Measurements from ENCODE around the gene ALDH2. TPM values are rescaled to one million over a fixed set of nuclear protein-coding genes. Genes with fewer than 3 reads are reported as not detected.

Gene ALDH2
- total and polyA plus RNA-seq, 2 of the 8 experiments (the other 6 are each of a cell fraction or from before 2014, with no cell fraction given): 25.4 to 43.8 TPM

GRCh38 chr12:111785651-111786050, 18.9 kb downstream of the ALDH2 start:
- Histone ChIP-seq H3K27me3 (replicated peaks in 1 of 4; ENCODE audit: control insufficient read depth in 3 of 4, extremely low read depth in 1 of 4, insufficient read depth in 3 of 4, low read length in 3 of 4) (no peaks in the 10 kb centered on the region), H3K23me2 (ENCODE audit: low read depth, low read length) (no peaks in the 10 kb centered on the region), H2BK12ac (ENCODE audit: low read depth, low read length) (no peak overlapping the region), H2BK120ac (replicated peaks; ENCODE audit: low read depth, low read length) (no peak overlapping the region), H3K9me3 (ENCODE audit: insufficient read depth in 2 of 2, low read depth in 1 of 2, low read length in 1 of 2) (no peaks in the 10 kb centered on the region), H2AK5ac (ENCODE audit: low read depth, low read length) (no peak overlapping the region), H3K27ac (ENCODE audit: low read depth, low read length) (no peak overlapping the region), H3K56ac (replicated peaks; ENCODE audit: insufficient read length, low read depth, low read length) (no peak overlapping the region), H4K20me1 (replicated peaks in 1 of 2; ENCODE audit: control insufficient read depth in 1 of 2, insufficient read depth in 2 of 2, low read length in 2 of 2) (peaks cover 0 to 4% of the 10 kb centered on the region in 2 experiments), H2BK15ac (ENCODE audit: low read length) (no peak overlapping the region), H3K4me3 (ENCODE audit: extremely low read depth in 1 of 4, insufficient read depth in 2 of 4, low read depth in 3 of 4, low read length in 4 of 4) (no peak overlapping the region), H4K8ac (ENCODE audit: extremely low read depth, insufficient read depth, low read length) (no peak overlapping the region), H3K79me2 (ENCODE audit: control insufficient read depth in 1 of 2, insufficient read depth in 2 of 2, low read length in 2 of 2) (no peaks in the 10 kb centered on the region), H2BK20ac (ENCODE audit: low read length) (no peak overlapping the region), H3K79me1 (ENCODE audit: low read depth, low read length) (no peaks in the 10 kb centered on the region), H3K4ac (replicated peaks; ENCODE audit: insufficient read length, low read depth, low read length) (no peak overlapping the region), H3K4me2 (ENCODE audit: insufficient read depth in 1 of 2, low read depth in 2 of 2, low read length in 2 of 2) (no peak overlapping the region), H4K5ac (ENCODE audit: insufficient read length, low read depth, low read length) (no peak overlapping the region), H3K36me3 (ENCODE audit: control insufficient read depth in 2 of 4, insufficient read depth in 4 of 4, low read length in 3 of 4) (peaks cover 3 to 26% (median 15%) of the 10 kb centered on the region in 4 experiments), H4K91ac (replicated peaks; ENCODE audit: insufficient read length, low read length) (no peak overlapping the region), H3K23ac (ENCODE audit: insufficient read length) (no peak overlapping the region), H3K9ac (replicated peaks in 1 of 4; ENCODE audit: extremely low read depth in 1 of 4, low read depth in 3 of 4, low read length in 3 of 4) (no peak overlapping the region), H3K4me1 (replicated peaks in 1 of 4; ENCODE audit: control insufficient read depth in 3 of 4, insufficient read depth in 4 of 4, low read length in 3 of 4) (no peaks in the 10 kb centered on the region), H2AFZ (ENCODE audit: low read length) (no peak overlapping the region), H2BK5ac (ENCODE audit: low read depth, low read length) (no peak overlapping the region), H3K14ac (ENCODE audit: insufficient read length) (no peak overlapping the region), H3K18ac (ENCODE audit: extremely low read depth, low read length) (no peak overlapping the region)
- ChIA-PET POLR2A (ENCODE audit: partially characterized antibody) (interaction anchor here (0.6 to 1.4 kb wide), 2 partner anchors 10 to 11 kb away, joined by 4 read pairs; no protein-coding TSS in a partner anchor), CTCF (ENCODE audit: partially characterized antibody) (interaction anchor here (1.1 to 11.1 kb wide), 3 partner anchors 25 to 32 kb away, joined by 3 to 90 read pairs (median 9); no protein-coding TSS in a partner anchor)
- DNase-seq (ENCODE audit: low read depth in 1 of 2, low spot score in 2 of 2) (no peak), FAIRE-seq (no peak)
- 91% methylated on average over 2 of the region's 2 CpGs; no CpG with 5 or more reads in 1 of the 2 experiments for WGBS, 2 experiments (ENCODE audit: extremely low coverage in 1 of 2, insufficient coverage in 1 of 2, insufficient read length in 1 of 2, insufficient replicate concordance in 2 of 2, low coverage in 1 of 2, low lambda C conversion rate in 2 of 2, missing lambda C conversion rate in 1 of 2)
- TF ChIP-seq E2F6 (IDR thresholded peaks at IDR 0.05): no peak
- no peak for TF ChIP-seq BACH1 (IDR thresholded peaks at IDR 0.05; ENCODE audit: low read length)
- no peak for TF ChIP-seq NANOG (IDR thresholded peaks at IDR 0.05; ENCODE audit: insufficient read depth, low read depth, low read length, poor library complexity, severe bottlenecking)
- no peak for TF ChIP-seq CBX5 (IDR thresholded peaks at IDR 0.05; ENCODE audit: low read depth, low read length)
- no peak for TF ChIP-seq SIX5 (IDR thresholded peaks at IDR 0.05; ENCODE audit: low read depth, low read length)
- TF ChIP-seq MAFK (IDR thresholded peaks at IDR 0.05; ENCODE audit: low read depth, low read length): no peak
- no peak for TF ChIP-seq SP4 (IDR thresholded peaks at IDR 0.05; ENCODE audit: low read length)
- TF ChIP-seq ATF3 (IDR thresholded peaks at IDR 0.05; ENCODE audit: insufficient read depth, low read depth, low read length): no peak
- TF ChIP-seq CHD1 (IDR thresholded peaks at IDR 0.05; ENCODE audit: low read depth, low read length): no peak
- TF ChIP-seq TEAD4 (IDR thresholded peaks at IDR 0.05; ENCODE audit: low read depth, low read length): no peak
- TF ChIP-seq EZH2 (IDR thresholded peaks at IDR 0.05; ENCODE audit: low read depth, low read length, severe bottlenecking): no peak
- no peak for TF ChIP-seq SIRT6 (IDR thresholded peaks at IDR 0.05; ENCODE audit: low read length)
- no peak for TF ChIP-seq CREB1 (IDR thresholded peaks at IDR 0.05)
- no peak for TF ChIP-seq FOSL1 (IDR thresholded peaks at IDR 0.05; ENCODE audit: insufficient read depth, low read depth, low read length)
